ENCODE results near the gene SIM2.

DNA sequence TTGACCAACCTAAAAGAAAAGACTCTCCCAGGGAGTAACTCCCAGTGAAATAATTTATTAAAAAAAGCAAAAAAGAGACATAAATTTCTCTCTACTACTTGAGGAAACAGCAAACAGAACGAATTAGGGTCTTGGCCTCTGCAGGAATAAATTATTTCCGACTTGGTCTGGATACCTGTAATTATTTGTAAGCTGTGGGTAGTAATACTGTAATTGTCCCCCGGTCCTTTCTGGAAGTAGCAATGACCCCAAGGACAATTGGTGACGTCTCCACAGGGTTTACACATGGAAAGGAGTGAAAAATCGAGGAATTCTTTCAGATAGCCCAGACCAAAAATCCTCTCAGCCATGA lies 3.7 kb upstream of the SIM2 start:
- TF ChIP-seq CTCF (IDR thresholded peaks at IDR 0.05; ENCODE audit: borderline replicate concordance, extremely low read depth, low read length, poor library complexity, severe bottlenecking) (no peak), EZH2 (IDR thresholded peaks at IDR 0.05; ENCODE audit: borderline replicate concordance, low read depth, low read length, severe bottlenecking) (no peak)

Measured in DND-41 (cell line).